ENCODE measurements around the gene PSMD8.
"Not testable (repeated sequence)": the region's sequence is repeated elsewhere in the genome, so short reads cannot be mapped to it uniquely, and the experiment has no call there.

PSMD8 gene

DNA sequence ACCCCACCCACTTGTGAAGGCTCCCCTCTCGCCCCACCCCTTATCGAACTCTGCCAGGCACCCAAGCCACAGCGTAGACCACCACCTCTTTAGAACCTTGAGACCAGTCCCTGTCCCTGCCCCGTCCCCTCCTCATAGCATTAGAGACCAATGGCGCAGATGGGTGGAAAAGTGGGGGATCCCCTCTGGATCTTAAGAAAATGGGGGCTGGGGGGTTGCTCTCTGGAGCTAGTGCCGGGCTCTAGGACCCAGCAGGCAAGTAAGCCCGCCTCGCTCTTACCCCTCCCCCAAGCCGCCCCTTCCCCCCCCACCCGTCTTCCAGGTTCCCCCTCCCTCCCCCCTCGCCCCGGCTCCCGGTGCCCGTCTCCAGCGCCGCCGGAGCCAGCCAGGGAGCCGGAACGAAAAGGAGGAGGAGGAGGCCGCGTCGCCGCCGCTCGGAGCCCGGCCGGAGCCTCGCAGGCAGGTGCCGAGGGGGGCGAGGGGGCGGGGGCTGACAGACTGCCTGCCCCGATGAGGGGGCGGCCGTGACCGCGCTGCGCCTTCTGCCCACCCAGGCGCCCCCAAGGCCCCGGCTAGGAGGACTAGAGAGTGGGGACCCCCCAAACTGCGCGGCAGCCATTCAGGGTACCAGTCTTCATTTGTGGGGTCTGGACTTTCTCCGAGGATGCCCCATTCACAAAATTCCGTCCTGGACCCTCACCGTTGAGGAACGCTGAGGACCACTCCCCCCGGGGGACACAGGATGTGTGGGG, 14.2 kb downstream of the PSMD8 start, which contains the start of gene SPRED3:
Gene SPRED3, plus strand, starts transcription at position 349 of the 752 bp plus-strand sequence. CDS start 1,606 bp downstream, outside the sequence.
- DNase-seq = no peak

DNA sequence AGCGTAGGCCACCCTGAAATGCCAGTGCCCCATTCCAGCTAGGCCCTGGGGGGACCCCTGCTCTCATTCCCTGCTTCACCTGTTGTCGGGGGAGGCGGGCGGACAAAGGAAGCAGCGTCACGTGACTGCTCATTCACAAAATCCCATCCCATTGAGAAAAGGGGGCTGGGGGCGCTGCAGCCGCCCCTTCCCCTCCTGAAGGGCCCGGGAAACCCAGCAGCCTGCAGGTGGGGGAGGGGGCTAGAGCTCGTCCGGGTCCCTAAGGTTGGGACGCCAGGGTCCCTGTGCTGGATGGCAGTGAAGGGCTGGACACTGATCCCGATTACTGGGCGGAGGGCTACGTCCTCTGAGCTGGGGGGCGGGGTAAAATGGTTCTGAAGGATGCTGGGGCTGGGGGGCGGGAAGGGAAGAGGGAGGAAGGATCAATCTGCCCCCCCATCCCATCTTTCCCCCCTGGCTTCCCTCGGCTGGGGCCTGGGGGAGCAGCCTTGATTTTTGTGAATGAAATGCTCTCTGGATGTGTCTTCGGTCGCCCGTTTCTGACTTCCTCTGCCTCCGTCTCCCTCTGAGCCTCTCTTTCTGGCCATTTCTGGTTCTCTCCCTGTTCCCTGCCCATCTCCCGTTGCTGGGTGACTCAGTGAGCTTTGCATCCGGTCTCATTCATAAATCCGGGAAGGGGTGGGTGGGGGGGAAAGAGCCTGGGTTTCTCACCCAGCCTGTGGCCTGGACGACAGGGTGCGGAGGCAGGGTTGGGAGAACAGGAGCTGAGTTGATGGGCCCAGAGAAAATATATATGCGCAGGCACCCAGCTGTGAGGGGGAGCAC, 14.9 kb downstream of the PSMD8 start:
- peak; percentile 69 for DNase-seq

DNA sequence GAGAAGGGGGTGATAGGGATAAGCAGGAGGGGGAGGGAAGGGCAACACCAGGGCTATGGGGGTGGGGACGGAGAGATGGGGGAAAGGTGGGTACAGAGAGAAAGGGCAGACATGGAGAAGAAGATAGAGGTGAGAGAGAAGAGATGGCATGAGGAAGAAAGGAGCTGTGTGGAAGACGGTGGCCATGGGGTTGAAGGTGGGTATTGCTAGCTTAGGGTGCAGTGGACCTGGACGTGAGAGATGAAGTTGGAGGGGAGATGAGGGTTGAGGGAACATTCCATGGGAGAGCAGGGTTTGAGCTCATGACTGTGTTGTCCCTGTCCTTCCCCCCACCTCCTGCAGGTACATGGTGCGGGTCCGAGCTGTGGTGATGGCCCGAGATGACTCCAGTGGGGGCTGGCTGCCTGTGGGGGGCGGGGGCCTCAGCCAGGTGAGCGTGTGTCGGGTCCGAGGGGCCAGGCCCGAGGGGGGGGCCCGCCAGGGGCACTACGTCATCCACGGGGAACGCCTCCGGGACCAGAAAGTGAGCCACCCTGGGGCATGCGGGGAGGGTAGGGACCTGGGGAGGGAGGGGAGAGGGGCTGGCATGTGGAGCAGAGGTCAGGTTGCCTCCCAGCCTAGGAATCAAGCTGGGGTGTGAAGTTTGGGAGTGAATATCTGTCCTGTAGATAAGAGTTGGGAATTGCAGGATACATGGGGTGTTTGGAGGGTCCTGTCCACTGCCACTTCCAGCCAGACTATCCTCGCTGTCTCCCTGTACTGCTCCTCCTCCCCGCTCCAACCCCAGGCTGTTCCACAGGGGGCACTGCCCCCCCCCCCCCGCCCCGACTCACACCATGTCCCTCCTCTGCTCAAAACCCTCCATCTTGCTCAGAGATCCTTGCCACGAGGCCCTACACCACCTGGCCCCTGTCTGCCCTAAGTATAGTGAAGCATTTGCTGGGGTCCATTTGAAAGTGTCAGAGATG, 15.9 kb downstream of the PSMD8 start:
- no peak for DNase-seq

DNA sequence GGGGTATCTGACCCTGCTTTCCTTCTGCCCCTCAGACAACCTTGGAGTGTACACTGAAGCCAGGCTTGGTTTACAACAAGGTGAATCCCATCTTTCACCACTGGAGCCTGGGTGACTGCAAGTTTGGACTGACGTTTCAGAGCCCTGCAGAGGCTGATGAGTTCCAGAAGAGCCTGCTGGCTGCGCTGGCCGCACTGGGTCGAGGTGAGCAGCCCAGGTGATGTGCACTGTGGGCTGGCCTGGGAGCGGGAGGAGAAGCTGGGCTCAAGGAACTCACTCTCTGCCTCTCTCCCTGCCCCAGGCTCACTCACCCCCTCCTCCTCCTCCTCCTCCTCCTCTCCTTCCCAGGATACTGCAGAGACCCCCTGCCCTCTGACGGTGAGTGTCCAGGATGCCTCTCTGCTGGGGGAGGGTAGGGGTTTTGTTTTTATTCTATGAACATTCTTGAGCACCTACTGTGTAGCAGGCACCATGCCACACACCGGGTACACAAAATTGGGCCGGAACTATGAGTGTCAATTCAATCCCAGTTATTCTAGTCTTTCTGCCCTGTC, 17.6 kb downstream of the PSMD8 start:
- DNase-seq = no peak

DNA sequence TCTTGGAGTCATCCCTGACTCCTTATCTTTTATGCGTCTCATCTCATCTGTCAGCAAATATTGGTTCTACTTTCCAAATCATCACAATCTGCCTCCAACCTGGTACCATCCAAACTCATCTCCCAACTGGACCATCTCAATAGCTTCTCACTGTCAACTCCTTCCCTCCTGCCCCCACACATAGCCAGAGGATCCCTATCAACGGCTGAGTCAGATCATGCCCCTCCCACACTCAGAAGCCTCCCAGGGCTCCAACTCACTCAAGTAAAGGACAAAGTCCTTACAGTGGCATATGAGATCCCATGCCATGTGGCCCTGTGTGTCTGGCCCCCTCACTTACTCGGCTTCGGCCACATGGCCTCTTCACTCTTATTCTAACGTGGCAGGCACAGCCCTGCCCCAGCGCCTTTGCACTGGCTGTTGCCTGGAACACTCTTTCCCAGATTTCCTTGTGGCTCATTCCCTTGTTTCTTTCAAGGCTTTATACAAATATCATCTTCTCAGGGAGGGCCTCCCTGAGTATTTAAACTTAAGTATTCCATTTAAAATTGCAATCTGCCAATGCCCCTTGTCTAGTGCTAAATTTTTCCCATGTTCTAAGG, 18.4 kb downstream of the PSMD8 start:
- no peak for DNase-seq

DNA sequence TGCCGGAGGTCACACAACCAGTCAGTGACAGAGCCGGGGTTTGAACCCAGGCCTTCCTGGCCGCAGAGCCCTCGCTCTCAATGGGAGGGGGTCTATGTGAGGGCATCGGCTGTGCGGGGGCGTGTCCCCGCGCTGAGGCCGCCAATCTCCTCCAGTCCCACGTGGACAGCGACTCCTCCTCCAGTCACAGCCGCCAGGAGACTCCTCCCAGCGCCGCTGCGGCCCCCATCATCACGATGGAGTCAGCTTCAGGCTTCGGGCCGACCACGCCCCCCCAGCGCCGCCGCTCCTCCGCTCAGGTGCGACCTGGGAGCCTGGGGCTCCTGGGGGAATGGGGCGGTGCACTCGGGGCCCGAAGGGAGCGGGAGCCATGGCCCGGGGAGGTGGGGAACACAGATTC, 20.1 kb downstream of the PSMD8 start:
- peak; percentile 64 for DNase-seq

DNA sequence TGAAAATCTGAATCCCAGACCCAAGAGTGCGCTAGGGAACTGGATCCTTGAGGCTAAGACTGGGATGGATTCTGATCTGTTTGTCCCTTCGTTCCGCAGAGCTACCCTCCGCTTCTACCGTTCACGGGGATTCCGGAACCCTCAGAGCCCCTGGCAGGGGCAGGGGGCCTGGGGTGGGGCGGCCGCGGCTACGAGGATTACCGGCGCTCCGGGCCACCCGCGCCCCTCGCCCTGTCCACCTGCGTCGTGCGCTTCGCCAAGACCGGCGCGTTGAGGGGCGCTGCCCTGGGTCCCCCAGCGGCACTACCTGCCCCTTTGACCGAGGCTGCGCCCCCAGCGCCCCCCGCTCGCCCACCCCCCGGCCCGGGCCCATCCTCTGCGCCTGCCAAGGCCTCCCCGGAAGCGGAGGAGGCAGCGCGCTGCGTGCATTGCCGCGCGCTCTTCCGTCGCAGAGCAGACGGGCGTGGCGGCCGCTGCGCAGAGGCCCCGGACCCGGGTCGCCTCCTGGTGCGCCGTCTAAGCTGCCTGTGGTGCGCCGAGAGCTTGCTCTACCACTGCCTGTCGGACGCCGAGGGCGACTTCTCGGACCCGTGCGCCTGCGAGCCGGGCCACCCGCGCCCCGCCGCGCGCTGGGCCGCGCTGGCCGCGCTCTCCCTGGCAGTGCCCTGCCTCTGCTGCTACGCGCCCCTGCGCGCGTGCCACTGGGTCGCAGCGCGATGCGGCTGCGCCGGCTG, 21.2 kb downstream of the PSMD8 start:
- DNase-seq = no peak

DNA sequence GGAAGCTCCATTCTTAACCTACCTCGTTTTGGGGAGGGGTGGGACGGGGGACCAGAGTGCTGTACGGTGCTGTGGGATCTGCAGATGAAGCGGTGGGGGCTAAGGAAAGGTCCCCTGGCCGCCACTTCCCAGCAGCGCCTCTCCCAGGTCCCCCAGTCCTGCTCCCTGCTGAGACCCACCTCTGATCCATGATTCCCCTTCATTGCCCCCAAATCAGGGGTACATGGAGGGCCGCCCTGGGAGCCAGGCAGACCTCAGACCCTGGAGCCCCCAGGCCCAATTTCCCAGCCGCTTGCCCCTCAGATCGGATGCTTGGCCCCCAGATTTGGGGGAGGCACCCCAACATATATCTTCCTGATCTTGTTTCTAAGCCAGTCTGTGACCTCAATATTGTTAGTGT, 24.7 kb downstream of the PSMD8 start:
- no peak for DNase-seq

DNA sequence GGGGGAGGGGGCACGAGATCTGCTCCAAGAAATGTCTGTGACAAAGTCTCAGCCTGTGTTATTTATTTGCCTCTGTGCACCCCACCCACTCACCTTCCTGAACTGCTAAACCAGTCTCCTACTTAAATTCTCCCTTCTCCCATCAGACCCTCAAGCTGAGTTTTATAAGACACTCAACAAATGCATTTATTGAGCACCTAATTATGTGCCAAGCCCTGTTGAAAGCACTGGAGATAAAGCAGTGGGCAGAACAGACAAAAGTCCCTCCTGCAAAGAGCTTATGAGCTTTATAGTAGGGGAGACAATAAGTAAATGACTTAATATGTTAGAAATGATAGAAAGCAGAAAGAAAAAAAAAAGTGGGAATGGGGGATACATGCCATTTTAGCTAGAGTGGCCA, 25.2 kb downstream of the PSMD8 start:
- no peak for DNase-seq

DNA sequence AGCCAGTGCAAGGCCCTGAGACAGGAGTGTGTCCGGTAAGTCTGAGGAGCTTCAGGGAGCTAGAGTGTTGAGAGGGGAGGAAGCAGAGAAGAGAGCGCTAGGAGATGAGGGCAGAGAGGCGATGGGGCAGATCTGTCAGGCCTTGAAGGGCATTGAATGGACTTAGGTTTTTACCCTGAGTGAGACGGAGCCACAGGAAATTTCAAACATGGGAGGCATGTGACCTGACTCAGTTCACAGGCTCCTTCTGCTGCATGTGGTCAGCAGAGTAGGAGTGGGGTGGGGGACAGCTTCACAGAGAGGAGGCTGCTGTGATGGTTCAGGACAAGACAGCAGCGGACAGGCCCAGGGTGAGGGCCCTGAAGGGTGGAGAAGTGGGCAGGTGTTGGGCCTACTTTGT, 26.0 kb downstream of the PSMD8 start:
- DNase-seq = no peak

DNA sequence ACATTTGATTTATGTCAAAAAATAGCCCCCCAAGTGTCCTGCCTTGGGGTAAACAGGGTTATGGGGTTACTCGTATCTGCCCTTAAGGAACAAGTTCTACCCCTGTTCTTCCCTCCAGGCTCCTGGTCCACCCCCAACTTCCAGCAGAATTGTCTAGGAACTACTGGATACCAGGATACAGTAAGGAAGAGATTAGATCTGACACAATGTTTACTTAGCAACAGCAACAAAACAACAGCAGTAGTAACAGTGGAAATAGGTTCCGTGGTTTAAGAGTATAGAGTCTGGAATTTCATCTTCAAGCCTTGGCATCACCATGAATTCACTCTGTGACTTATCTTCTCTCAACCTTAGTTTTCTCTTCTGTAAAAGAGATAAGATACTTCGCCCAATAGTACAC, 26.8 kb downstream of the PSMD8 start:
- DNase-seq = no peak

DNA sequence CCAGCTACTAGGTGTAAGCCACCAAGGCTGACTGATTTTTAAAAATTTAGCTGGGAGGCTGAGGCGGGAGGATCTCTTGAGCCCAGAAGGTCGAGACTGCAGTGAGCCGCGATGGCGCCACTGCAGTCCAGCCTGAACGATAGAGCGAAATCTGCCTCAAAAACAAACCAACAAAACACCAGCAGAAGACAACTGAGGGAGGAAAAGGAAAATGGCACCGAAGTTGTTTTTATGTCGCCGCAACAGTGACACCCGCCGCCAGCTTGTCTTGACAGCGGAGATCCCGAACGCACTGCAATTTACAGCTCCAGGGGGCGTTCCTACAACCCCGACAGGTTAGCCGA, 28.2 kb downstream of the PSMD8 start:
- DNase-seq = no peak

DNA sequence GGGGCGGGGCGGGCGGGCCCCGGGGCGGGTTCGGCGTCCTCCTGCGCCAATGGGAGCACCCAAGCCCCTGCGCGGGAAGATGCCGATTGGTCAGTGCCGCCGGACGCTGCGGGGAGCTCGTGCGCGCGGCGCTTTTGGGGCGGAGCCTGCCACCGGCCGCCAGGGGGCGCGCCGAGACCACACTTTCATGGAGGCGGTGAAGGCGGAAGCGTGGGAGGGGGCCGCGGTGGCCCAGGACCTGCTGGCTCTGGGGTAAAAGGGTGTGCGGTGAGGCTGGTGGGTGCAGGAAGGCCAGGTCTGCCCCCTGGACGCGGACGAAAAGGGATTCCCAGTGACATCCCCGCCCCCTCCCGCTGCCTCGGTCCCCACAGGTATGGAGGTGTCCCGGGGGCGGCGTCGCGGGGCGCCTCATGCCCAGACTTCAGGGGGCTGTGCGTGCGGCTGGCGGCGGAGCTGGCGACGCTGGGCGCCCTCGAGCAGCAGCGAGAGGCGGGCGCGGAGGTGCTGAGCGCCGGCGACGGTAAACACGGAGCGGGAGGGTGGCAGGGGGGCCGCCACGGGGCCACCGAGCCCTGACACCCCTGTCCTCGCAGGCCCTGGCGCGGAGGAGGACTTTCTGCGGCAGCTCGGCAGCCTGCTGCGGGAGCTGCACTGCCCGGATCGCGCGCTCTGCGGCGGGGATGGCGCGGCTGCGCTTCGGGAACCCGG, 28.8 kb downstream of the PSMD8 start, which contains the start of gene FAM98C:
Gene FAM98C, plus strand, starts transcription at position 127 of the 708 bp plus-strand sequence. Its CDS starts 61 bp downstream, at position 188.
- peak; percentile 100 for DNase-seq

DNA sequence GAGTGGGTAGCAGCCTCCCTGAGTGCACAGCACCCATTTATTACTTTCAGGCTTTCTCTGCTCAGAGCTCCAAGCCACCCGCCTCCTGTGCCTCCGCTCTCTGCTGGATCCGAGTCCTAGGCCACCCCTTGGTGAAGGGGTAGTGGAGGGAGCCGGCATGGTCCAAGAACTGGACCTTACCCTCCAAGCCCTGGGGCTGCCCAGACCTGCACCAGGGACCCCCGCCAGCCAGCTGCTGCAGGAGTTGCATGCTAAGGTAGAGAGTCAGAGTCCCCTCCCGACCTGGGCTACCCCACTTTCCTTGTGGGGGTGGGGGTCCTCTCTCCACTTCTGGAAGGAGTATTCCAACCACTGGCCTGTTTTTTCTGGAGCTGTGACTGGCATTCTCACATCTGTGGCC, 30.5 kb downstream of the PSMD8 start:
- no peak for DNase-seq

DNA sequence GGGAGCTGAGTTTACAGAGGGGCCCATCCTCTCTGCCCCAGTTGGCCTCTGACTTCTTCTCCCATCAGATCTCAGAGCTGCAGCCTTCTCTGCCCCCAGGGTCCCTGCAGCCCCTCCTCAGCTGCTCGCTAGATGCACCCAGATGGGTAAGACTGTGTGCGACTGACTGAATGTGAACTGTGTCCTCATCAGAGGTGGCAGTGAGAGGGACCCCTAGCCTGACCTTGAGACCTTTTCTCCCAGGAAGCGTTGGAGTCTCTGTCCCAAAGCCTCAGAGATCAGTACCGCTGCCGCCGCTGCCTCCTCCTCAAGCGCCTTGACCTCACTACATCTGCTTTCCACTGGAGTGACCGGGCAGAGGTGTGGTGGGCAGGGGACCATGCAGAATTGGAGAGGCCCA, 30.9 kb downstream of the PSMD8 start:
- DNase-seq = no peak

DNA sequence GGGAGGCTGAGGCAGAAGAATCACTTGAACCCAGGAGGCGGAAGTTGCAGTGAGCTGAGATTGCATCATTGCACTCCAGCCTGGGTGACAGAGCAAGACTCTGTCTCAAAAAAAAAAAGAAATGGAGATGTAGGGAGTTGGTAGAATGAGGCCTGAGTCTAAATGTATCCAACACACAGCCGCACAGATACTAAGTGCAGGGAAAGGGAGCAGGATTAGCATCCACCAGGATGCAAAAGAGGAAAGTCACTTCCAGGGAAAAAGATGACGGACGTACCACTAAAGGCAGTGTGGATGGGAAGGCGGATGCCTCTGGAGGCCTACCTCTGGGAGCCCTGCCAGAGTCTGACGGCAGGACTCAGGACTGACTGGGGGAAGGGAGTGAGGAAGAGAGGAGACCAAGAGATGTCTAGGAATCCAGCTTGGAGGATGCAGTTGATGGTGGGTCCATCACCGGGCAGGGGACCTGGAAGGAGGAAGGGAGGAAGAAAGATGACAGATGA, 35.3 kb downstream of the PSMD8 start:
- no peak for DNase-seq

DNA sequence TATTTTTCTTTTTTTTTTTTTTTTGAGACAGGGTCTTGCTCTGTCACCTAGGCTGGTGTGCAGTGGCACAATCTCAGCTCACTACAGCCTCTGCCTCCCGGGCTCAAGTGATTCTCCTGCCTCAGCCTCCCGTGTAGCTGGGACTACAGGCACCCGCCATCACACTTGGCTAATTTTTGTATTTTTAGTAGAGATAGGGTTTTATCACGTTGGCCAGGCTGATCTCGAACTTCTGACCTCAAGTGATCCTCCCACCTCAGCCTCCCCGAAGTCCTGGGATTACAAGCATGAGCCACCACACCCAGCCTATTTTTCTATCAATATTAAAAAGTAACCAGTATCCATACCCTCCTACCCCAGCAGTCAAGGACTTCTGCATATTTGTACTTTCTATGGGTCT, 36.0 kb downstream of the PSMD8 start:
- not testable (repeated sequence) for DNase-seq

DNA sequence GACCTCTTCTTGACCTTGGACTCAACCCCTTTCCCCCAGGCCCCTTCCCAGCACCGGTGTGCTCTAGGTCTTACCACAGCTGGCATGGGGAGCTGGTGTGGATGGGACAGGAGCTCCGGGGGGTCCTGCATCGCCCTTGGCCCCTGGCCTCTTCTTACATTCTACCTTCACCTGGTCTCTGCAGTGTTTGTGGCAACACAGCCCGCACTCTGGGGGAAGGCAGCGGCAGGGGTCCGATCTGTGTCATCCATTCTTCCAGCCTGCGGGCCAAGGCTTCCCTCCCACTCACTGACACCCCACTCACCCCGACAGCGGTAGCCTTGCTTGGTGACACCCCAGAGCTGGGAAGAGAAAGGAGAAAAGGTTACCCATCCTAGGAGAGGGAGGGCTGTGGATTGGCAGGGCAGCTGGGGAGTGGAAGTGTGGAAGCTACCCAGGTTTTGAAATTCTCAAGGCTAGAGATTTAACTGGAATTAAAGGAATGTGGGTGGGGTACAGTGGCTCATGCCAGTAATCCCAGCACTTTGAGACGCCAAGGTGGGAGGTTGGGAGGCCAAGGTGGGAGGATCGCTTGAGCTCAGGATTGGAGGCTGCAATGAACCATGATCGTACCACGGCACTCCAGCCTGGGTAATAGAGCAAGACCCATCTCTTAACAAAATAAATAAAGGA, 36.8 kb downstream of the PSMD8 start:
- DNase-seq = no peak

DNA sequence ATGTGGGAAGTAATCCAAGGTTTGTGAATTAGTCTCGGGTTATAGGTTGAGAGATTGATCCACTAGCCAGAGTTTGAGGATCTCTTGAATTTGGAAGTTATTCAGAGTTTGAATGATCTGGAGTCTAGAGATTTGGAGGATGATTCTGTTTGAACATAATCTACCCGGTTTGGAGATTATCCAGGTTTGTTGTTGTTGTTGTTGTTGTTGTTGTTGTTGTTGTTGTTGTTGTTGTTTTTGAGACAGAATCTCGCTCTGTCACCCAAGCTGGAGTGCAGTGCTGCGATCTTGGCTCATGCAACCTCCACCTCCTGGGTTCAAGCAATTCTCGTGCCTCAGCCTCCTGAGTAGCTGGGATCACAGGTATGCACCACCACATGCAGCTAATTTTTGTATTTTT, 37.5 kb downstream of the PSMD8 start:
- not testable (repeated sequence) for DNase-seq

DNA sequence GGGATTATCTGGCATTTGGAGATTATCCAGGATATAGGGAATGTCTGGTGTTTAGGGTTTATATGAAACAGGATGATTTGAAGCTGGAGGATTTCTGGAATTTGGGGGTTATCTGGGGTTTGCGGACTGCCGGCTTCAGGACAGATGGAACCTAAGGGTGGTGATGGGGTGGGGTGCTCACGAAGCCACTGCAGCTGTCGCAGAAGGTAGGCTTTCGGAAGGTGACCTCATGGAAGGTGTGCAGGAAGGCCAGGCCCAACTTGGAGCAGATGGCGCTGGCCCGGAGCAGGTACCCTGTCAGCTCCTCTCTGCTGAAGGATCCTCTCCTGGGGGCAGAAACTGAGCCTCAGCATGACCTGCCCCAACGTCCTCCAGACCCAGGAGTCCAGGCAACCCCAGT, 38.1 kb downstream of the PSMD8 start:
- no peak for DNase-seq
